Measurements from ENCODE around the gene EMC6. TPM values are rescaled to one million over a fixed set of nuclear protein-coding genes. Genes with fewer than 3 reads are reported as not detected.

The EMC6 gene
- total and polyA plus RNA-seq, 2 of the 13 experiments (the other 11 are each of a cell fraction or from before 2014, with no cell fraction given) = 45.1 to 47.7 TPM

- TF ChIP-seq, protein P1, sequence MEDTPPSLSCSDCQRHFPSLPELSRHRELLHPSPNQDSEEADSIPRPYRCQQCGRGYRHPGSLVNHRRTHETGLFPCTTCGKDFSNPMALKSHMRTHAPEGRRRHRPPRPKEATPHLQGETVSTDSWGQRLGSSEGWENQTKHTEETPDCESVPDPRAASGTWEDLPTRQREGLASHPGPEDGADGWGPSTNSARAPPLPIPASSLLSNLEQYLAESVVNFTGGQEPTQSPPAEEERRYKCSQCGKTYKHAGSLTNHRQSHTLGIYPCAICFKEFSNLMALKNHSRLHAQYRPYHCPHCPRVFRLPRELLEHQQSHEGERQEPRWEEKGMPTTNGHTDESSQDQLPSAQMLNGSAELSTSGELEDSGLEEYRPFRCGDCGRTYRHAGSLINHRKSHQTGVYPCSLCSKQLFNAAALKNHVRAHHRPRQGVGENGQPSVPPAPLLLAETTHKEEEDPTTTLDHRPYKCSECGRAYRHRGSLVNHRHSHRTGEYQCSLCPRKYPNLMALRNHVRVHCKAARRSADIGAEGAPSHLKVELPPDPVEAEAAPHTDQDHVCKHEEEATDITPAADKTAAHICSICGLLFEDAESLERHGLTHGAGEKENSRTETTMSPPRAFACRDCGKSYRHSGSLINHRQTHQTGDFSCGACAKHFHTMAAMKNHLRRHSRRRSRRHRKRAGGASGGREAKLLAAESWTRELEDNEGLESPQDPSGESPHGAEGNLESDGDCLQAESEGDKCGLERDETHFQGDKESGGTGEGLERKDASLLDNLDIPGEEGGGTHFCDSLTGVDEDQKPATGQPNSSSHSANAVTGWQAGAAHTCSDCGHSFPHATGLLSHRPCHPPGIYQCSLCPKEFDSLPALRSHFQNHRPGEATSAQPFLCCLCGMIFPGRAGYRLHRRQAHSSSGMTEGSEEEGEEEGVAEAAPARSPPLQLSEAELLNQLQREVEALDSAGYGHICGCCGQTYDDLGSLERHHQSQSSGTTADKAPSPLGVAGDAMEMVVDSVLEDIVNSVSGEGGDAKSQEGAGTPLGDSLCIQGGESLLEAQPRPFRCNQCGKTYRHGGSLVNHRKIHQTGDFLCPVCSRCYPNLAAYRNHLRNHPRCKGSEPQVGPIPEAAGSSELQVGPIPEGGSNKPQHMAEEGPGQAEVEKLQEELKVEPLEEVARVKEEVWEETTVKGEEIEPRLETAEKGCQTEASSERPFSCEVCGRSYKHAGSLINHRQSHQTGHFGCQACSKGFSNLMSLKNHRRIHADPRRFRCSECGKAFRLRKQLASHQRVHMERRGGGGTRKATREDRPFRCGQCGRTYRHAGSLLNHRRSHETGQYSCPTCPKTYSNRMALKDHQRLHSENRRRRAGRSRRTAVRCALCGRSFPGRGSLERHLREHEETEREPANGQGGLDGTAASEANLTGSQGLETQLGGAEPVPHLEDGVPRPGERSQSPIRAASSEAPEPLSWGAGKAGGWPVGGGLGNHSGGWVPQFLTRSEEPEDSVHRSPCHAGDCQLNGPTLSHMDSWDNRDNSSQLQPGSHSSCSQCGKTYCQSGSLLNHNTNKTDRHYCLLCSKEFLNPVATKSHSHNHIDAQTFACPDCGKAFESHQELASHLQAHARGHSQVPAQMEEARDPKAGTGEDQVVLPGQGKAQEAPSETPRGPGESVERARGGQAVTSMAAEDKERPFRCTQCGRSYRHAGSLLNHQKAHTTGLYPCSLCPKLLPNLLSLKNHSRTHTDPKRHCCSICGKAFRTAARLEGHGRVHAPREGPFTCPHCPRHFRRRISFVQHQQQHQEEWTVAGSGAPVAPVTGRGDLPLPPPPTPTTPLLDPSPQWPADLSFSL (CRISPR knock-in tag; IDR thresholded peaks at IDR 0.05) = no peak
- no peak; the same call in none of the 2 replicates for TF ChIP-seq ZSCAN9 (CRISPR knock-in tag; IDR thresholded peaks at IDR 0.05; ENCODE audit: borderline replicate concordance)
- TF ChIP-seq, protein P2, sequence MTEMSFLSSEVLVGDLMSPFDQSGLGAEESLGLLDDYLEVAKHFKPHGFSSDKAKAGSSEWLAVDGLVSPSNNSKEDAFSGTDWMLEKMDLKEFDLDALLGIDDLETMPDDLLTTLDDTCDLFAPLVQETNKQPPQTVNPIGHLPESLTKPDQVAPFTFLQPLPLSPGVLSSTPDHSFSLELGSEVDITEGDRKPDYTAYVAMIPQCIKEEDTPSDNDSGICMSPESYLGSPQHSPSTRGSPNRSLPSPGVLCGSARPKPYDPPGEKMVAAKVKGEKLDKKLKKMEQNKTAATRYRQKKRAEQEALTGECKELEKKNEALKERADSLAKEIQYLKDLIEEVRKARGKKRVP (CRISPR knock-in tag; IDR thresholded peaks at IDR 0.05) = no peak
- TF ChIP-seq ZNF891 (CRISPR knock-in tag; IDR thresholded peaks at IDR 0.05) = peak; percentile 26; the same call in 1 of the 2 replicates
- TF ChIP-seq YEATS2 (CRISPR knock-in tag; IDR thresholded peaks at IDR 0.05; ENCODE audit: borderline replicate concordance) = peak; percentile 62; the same call in 1 of the 2 replicates
- TF ChIP-seq ZNF776 (CRISPR knock-in tag; IDR thresholded peaks at IDR 0.05) = no peak
- no peak for TF ChIP-seq CBX1 (IDR thresholded peaks at IDR 0.05; ENCODE audit: low read depth)
- no peak for TF ChIP-seq MLX (CRISPR knock-in tag; IDR thresholded peaks at IDR 0.05)
- 0 out of 2 replicates have a peak, but pooled peaks have one; percentile 27 for TF ChIP-seq ZNF253 (CRISPR knock-in tag; IDR thresholded peaks at IDR 0.05; ENCODE audit: borderline replicate concordance)
- peak; percentile 42; the same call in 1 of the 2 replicates for TF ChIP-seq ZNF280D (CRISPR knock-in tag; IDR thresholded peaks at IDR 0.05)
- peak; percentile 27 for TF ChIP-seq DBP (CRISPR knock-in tag; IDR thresholded peaks at IDR 0.05; ENCODE audit: not compliant biosample characterization)
- no peak; the same call in 1 of the 2 replicates for TF ChIP-seq CREM (IDR thresholded peaks at IDR 0.05)
- no peak for TF ChIP-seq CREM (CRISPR knock-in tag; IDR thresholded peaks at IDR 0.05)
- TF ChIP-seq ZNF800 (CRISPR knock-in tag; IDR thresholded peaks at IDR 0.05) = peak; percentile 83
These were observed at the start of gene EMC6, which contains the start of gene TAX1BP3 (continued) for GRCh38 chr17:3668279-3669084.

All from HepG2 (cell line).